WI38 (cell line): ENCODE results near the gene CH25H.
"Not testable (repeated sequence)": the region's sequence is repeated elsewhere in the genome, so short reads cannot be mapped to it uniquely, and the experiment has no call there.

Experiments used
- H3K4me3 ChIP-seq: 2 replicates; pipeline ENCODE4 v1.5.1; 2011; ENCODE audit warnings: low read depth, mild to moderate bottlenecking, control low read depth, low read length
- TF ChIP-seq, protein P1 (sequence below): IDR thresholded peaks from 2 replicates; pipeline ENCODE4 v1.5.1; 2012; ENCODE audit warnings: low read depth, mild to moderate bottlenecking, control low read depth, low read length

Gene CH25H, protein sequence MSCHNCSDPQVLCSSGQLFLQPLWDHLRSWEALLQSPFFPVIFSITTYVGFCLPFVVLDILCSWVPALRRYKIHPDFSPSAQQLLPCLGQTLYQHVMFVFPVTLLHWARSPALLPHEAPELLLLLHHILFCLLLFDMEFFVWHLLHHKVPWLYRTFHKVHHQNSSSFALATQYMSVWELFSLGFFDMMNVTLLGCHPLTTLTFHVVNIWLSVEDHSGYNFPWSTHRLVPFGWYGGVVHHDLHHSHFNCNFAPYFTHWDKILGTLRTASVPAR

DNA sequence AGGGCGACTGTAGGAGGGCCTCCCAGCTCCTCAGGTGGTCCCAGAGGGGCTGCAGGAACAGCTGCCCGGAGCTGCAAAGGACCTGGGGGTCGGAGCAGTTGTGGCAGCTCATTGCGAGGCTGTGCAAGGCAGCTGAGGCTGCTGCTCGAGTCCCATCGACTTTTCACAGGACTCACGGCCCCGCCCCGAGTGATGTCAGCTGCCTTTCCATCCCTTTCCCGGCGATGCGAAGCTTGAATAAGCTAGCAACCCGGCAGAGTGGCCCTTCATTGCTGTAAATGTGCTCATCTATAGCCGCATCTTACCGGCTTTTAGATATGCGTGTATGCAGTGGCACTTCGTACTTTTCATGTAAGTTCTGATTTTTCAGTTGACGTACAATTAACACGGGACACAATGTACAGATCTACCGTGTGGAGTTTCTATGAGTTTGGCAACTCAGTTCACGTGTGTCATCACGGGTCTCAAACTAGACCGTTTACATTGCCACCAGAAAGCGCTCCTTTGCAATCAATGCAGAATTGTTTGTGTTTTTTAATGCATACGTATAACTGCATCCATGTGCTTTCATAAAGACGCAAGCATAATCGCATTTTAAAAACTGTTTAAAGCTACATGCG, at the start of gene CH25H:
Gene CH25H, minus strand, starts transcription at position 137 of the 620 bp plus-strand sequence. Its CDS starts 25 bp downstream, at position 112.
- TF ChIP-seq, protein P1, sequence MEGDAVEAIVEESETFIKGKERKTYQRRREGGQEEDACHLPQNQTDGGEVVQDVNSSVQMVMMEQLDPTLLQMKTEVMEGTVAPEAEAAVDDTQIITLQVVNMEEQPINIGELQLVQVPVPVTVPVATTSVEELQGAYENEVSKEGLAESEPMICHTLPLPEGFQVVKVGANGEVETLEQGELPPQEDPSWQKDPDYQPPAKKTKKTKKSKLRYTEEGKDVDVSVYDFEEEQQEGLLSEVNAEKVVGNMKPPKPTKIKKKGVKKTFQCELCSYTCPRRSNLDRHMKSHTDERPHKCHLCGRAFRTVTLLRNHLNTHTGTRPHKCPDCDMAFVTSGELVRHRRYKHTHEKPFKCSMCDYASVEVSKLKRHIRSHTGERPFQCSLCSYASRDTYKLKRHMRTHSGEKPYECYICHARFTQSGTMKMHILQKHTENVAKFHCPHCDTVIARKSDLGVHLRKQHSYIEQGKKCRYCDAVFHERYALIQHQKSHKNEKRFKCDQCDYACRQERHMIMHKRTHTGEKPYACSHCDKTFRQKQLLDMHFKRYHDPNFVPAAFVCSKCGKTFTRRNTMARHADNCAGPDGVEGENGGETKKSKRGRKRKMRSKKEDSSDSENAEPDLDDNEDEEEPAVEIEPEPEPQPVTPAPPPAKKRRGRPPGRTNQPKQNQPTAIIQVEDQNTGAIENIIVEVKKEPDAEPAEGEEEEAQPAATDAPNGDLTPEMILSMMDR, result no peak
- peak within 1 kb of the TSS; percentile 51 for H3K4me3 ChIP-seq

DNA sequence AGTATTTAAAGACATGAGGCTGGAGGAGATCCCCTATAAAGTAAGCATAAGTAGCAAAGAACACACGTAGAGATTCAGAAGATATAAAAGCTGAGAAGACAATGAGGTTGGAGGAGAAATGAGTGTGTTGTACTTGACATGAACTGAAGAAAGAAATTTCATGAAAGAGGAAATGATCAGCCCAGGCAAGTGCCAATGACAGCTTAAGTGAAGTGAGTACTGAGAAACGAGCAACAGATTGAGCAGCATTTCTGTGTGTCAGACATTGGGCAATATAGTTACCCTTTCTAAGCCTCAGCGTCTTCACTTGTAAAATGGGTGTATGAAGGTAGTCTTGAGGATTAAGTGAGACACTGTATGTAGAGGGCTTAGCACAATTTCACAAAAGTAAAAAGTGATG, 49.2 kb upstream of the CH25H start:
- TF ChIP-seq, protein P1, result no peak
- H3K4me3 ChIP-seq, result no peak overlapping the region

DNA sequence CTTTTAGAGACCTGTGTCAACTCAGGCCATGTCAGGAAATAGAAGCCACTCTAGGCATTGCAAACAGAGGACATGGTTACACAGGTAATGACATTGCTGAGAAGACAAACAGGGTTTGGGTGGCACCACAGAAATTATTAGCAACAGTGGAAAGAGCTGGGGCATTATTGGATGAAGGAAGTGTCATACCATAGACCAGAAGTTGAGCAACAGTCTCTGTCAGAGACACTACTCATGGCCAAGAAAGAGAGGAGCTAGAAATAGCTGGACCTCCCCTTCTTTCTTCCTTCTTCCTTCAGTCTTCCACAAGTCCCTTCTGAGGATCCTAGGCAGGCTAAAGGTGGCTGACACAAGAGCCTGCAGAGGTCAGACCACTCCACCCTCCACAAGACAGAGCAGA, 48.7 kb upstream of the CH25H start:
- TF ChIP-seq, protein P1, result no peak
- H3K4me3 ChIP-seq, result no peak overlapping the region

DNA sequence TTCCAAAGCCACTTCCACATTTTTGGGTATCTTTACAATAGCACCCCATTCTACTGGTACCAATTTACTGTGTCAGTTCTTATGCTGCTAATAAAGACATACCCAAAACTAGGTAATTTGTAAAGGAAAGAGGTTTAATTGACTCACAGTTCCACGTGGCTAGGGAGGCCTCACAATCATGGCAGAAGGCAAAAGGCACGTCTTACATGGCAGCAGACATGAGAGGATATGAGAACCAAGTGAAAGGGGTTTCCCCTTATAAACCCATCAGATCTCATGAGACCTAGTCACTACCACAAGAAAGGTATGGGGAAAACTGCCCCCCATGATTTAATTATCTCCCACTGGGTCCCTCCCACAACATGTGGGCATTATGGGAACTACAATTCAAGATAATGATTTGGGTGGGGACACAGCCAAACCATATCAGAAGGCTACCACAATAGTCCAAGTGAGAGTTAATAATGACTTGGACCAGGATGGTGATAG, 48.0 kb upstream of the CH25H start:
- not testable (repeated sequence) for H3K4me3 ChIP-seq

DNA sequence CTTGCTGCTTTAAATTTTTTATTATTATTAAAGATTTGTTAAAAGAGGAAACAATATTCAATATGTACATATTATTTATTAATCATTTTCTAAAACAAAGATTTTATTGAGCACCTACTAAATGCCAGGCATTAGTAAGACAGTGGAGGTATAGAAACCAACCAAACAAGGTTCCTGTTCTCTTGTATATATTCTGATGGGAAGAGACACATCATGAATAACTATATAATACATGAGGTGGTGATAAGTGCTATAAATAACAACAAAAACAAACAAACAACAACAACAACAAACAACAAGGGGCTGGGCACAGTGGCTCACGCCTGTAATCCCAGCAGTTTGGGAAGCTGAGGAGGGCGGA, 45.1 kb upstream of the CH25H start:
- peak overlapping the region; percentile 78 for H3K4me3 ChIP-seq
- TF ChIP-seq, protein P1, result no peak

DNA sequence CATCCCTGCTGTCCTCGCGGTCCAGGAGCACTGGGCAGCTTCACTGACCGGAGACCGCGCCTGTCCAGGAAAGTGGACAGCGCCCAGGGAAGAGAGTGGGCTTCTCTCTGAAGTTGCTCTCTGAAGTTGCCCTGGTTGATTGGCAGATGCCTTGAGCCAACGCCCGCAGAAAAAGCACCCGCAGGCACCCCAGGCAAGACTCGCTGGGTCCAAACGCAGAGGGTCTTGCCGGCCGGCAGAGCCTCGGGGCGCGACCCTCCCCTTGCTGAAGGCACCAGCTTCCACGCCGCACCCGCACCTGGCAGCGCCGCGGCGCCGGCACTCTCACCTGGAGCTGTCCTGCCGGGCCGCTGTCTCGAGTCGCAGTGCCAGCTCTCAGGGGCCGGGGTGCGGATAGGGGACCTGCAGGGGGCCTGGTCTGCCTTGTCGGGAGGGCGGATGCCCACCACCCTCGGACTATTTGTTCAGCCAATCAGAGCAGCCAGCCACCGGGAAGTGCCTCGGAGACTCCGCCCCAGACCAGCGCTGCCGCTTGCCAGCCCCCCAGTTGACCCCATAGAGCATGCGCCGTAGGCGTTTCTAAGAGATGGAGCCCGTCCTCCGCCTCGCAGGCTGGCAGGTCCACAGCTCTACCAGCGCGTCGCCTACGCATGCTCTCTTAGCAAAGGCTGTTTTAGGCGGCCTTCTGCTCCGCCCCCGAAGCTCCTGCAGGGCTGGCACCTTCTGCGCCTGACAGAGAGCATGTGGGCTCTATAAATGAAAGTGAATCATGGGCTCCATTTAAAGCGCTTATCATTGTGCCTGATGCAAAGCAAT, 44.5 kb upstream of the CH25H start, which contains the start of gene LIPA:
Gene LIPA, minus strand, starts transcription at position 367 of the 816 bp plus-strand sequence. CDS start 4,127 bp downstream, outside the sequence.
- H3K4me3 ChIP-seq, result peak within 1 kb of the TSS; percentile 78
- TF ChIP-seq, protein P1, result no peak

DNA sequence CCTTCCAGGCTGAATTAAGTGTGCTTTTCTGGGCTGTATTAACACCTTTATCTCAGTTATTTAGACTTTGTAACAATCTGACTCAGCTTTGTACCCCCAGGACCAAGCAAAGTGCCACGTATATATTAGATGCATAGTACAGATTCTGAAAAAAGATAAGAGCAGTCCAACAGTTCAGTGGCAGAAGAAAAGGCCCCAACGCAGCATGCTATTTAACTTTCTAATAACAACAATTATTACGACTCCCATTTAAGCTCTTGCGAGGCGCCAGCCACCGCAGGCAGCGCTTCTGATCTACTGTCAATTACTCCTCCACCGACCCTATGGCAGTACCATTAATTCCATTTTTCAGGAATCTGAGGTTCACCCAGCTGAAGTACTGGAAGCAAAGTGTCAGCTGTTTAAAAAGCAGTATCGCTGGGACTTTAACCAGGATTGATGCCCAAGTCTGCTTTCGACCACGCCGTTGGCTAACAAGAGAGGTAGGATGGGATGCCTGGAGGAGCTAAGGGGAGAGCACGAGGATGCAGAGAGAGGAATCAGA, 43.8 kb upstream of the CH25H start:
- H3K4me3 ChIP-seq, result peak overlapping the region; percentile 78
- TF ChIP-seq, protein P1, result no peak
